SU-DHL-6 (cell line): Measurements from ENCODE around the gene HOXD10.

ENCODE experiments used
- CTCF ChIP-seq: fragments of 200-600 bp; sonication (generic); IDR thresholded peaks from one replicate; pipeline ENCODE4 v1.5.1; 2017; ENCODE audit warnings: antibody characterized with exemption, mild to moderate bottlenecking, low read length, moderate library complexity; ENCODE audit not compliant: insufficient read depth, poor library complexity, severe bottlenecking
- EZH2phosphoT487 ChIP-seq: fragments of 200-600 bp; sonication (generic), shearing (Covaris generic); conservative IDR thresholded peaks from 2 replicates; pipeline ENCODE4 v1.6.1; 2018; ENCODE audit warnings: mild to moderate bottlenecking, antibody characterized with exemption, low read length, moderate library complexity, mixed read lengths

DNA sequence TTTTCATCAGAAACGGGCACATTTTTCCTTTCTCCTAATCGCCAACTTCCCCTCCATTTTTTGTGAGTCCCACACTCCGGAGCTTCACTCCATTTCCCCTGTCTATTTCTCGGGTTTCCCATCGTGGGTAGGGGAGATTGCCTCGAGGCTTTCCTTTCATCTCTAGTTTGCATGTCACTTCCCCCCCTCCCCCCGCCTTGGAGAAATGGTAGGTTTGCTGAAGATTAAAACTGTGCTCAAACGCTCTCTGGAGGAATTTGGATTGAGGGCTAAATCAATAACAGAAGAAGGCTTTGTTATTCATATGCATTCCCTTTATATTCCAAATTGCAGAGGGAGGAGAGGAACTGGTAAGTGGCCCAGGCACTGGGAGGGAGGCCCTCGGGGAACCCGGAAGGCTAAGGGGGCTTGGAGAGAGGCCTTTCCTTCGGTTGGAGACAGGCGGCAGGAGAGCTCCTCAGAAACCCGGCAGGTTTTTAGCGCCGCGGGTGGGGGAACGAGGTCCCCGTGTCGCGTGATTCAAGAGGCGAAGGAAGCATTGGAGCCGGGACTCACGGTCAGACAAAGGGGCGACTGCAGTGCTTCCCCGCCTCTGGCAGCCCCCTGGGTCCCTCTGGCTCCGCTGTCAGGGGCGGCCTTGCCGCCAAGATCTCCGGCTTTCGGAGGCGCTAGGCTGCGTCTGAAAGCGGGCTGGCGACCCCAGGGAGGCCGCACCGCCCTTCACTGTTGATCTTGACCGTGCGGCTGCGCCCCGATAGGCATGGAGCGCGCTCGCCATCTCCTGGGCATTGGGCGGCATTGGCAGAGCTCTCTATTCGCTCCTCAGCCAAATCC, 19.4 kb upstream of the HOXD10 start:
- TF ChIP-seq CTCF: peak; percentile 26
- no peak for TF ChIP-seq EZH2phosphoT487
